HEK293T (cell line): ENCODE data around the gene NNAT.
"Not testable (repeated sequence)": the region's sequence is repeated elsewhere in the genome, so short reads cannot be mapped to it uniquely, and the experiment has no call there.

Experiments
- ARNT ChIP-seq: fragments of 450-650 bp; IDR thresholded peaks from 2 replicates; pipeline ENCODE4 v1.6.1; 2017; ENCODE audit warnings: mild to moderate bottlenecking
- BHLHE40 ChIP-seq: fragments of 450-650 bp; IDR thresholded peaks from 2 replicates; pipeline ENCODE4 v1.6.1; 2016; ENCODE audit warnings: mild to moderate bottlenecking, moderate library complexity, borderline replicate concordance
- ELF4 ChIP-seq: fragments of 450-650 bp; IDR thresholded peaks from 2 replicates; pipeline ENCODE4 v1.6.1; 2017; ENCODE audit warnings: antibody characterized with exemption
- FOXA1 ChIP-seq: fragments of 450-650 bp; IDR thresholded peaks from 2 replicates; pipeline ENCODE4 v1.6.1; 2016; ENCODE audit warnings: mild to moderate bottlenecking
- FOXK2 ChIP-seq: fragments of 450-650 bp; IDR thresholded peaks from 2 replicates; pipeline ENCODE4 v1.6.1; 2016; ENCODE audit warnings: mild to moderate bottlenecking
- FOXM1 ChIP-seq: fragments of 450-650 bp; IDR thresholded peaks from 2 replicates; pipeline ENCODE4 v1.6.1; 2017; ENCODE audit warnings: mild to moderate bottlenecking, borderline replicate concordance
- L3MBTL2 ChIP-seq: fragments of 450-650 bp; conservative IDR thresholded peaks from 2 replicates; pipeline ENCODE4 v1.6.1; 2016; ENCODE audit warnings: mild to moderate bottlenecking
- NFRKB ChIP-seq: fragments of 450-650 bp; IDR thresholded peaks from 2 replicates; pipeline ENCODE4 v1.6.1; 2016; ENCODE audit warnings: mild to moderate bottlenecking, moderate library complexity
- SP1 ChIP-seq: fragments of 450-650 bp; IDR thresholded peaks from 2 replicates; pipeline ENCODE4 v1.6.1; 2017
- SUZ12 ChIP-seq: fragments of 450-650 bp; IDR thresholded peaks from 2 replicates; pipeline ENCODE4 v1.6.1; 2016; ENCODE audit warnings: mild to moderate bottlenecking
- ZNF384 ChIP-seq: fragments of 450-650 bp; IDR thresholded peaks from 2 replicates; pipeline ENCODE4 v1.6.1; 2016
- TF ChIP-seq, protein P1 (sequence below): fragments of 450-650 bp; IDR thresholded peaks from 2 replicates; pipeline ENCODE4 v1.6.1; 2016

DNA sequence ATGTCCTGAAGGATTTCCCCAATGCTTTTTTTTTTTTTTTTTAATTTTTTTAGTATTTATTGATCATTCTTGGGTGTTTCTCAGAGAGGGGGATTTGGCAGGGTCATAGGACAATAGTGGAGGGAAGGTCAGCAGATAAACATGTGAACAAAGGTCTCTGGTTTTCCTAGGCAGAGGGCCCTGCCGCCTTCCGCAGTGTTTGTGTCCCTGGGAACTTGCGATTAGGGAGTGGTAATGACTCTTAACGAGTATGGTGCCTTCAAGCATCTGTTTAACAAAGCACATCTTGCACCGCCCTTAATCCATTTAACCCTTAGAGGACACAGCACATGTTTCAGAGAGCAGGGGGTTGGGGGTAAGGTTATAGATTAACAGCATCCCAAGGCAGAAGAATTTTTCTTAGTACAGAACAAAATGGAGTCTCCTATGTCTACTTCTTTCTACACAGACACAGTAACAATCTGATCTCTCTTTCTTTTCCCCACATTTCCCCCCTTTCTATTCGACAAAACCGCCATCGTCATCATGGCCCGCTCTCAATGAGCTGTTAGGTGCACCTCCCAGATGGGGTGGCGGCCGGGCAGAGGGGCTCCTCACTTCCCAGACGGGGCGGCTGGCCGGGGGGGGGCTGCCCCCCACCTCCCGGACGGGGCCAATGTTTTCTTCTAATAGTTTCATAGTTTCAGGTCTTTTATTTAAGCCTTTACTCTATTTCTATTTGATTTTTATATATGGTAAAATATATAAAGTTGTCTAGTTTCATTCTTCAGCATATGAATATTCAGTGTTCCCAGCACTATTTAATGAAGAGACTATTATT, 29.3 kb downstream of the NNAT start:
- not testable (repeated sequence) for TF ChIP-seq SUZ12, FOXM1, FOXK2, BHLHE40, NFRKB, FOXA1, SP1, ELF4, ARNT, L3MBTL2, ZNF384
- TF ChIP-seq, protein P1, sequence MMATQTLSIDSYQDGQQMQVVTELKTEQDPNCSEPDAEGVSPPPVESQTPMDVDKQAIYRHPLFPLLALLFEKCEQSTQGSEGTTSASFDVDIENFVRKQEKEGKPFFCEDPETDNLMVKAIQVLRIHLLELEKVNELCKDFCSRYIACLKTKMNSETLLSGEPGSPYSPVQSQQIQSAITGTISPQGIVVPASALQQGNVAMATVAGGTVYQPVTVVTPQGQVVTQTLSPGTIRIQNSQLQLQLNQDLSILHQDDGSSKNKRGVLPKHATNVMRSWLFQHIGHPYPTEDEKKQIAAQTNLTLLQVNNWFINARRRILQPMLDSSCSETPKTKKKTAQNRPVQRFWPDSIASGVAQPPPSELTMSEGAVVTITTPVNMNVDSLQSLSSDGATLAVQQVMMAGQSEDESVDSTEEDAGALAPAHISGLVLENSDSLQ, result not testable (repeated sequence)
